ENCODE results near the gene ZNF506. TPM values are rescaled to one million over a fixed set of nuclear protein-coding genes. Genes with fewer than 3 reads are reported as not detected.
"Not testable (repeated sequence)": the region's sequence is repeated elsewhere in the genome, so short reads cannot be mapped to it uniquely, and the experiment has no call there.

ZNF506 gene
- total RNA-seq, 1 donor from 2014 or later, result 19.5 TPM

DNA sequence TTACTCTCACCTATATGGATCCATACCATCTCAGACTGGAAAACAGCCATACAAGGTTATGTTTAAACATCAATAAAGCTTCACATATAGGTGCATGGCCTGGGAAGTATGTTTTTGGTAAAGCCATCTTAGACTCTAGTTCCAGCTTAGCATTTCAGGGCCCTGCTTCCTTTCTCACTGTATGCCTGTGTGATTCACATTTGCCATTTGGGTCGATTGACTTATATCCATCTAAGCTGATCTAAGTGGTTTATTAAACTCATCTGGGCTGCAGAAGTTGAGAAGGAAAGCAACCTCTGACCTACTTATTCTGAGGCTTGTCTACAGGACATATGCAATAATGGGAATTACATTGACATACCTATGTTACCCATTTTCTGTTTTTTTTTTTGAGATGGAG is 33.5 kb downstream of the ZNF506 start:
- no peak for DNase-seq (ENCODE audit: low read depth)
- H3K27me3 ChIP-seq (ENCODE audit: control insufficient read depth, insufficient read depth, low read length), result no peaks in the 10 kb centered on the region
- H3K4me3 ChIP-seq (ENCODE audit: low read depth, low read length), result no peak overlapping the region
- TF ChIP-seq, protein P1, sequence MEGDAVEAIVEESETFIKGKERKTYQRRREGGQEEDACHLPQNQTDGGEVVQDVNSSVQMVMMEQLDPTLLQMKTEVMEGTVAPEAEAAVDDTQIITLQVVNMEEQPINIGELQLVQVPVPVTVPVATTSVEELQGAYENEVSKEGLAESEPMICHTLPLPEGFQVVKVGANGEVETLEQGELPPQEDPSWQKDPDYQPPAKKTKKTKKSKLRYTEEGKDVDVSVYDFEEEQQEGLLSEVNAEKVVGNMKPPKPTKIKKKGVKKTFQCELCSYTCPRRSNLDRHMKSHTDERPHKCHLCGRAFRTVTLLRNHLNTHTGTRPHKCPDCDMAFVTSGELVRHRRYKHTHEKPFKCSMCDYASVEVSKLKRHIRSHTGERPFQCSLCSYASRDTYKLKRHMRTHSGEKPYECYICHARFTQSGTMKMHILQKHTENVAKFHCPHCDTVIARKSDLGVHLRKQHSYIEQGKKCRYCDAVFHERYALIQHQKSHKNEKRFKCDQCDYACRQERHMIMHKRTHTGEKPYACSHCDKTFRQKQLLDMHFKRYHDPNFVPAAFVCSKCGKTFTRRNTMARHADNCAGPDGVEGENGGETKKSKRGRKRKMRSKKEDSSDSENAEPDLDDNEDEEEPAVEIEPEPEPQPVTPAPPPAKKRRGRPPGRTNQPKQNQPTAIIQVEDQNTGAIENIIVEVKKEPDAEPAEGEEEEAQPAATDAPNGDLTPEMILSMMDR (IDR thresholded peaks at IDR 0.05; ENCODE audit: insufficient read depth, low read length, poor library complexity, severe bottlenecking), result no peak
- H3K36me3 ChIP-seq (ENCODE audit: control insufficient read depth, insufficient read depth, low read length), result peaks cover 2% of the 10 kb centered on the region

DNA sequence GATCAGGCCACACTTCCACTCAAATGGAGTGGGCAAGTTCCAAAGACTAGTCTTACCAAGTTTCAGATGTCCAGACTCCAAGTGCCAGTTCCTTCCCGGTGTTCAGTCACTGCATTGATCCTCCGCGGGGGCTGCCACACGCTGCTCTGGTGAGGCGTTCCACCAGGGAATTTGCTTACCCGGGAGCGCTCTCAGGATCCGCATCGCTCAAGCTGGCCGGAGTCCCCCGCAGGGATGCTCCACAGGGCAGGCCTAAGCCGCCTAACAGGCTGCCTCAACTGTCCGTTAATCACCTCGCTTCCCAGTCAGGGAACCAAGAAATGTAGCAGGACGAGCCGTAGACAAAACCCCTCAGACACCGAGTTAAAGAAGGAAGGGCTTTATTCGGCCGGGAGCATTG is 36.1 kb downstream of the ZNF506 start:
- DNase-seq (ENCODE audit: low read depth); H3K4me3 ChIP-seq (ENCODE audit: low read depth, low read length); H3K36me3 ChIP-seq (ENCODE audit: control insufficient read depth, insufficient read depth, low read length); H3K27me3 ChIP-seq (ENCODE audit: control insufficient read depth, insufficient read depth, low read length): not testable (repeated sequence)

- no peaks in the 10 kb centered on the region for H3K27me3 ChIP-seq (ENCODE audit: control insufficient read depth, insufficient read depth, low read length)
- no peak overlapping the region for H3K4me3 ChIP-seq (ENCODE audit: low read depth, low read length)
- no peaks in the 10 kb centered on the region for H3K36me3 ChIP-seq (ENCODE audit: control insufficient read depth, insufficient read depth, low read length)
- no peak for DNase-seq (ENCODE audit: low read depth)
- TF ChIP-seq, protein P1 (IDR thresholded peaks at IDR 0.05; ENCODE audit: insufficient read depth, low read length, poor library complexity, severe bottlenecking), result no peak
Observed at GRCh38 chr19:19782783-19783182, 38.8 kb downstream of the ZNF506 start.

DNA sequence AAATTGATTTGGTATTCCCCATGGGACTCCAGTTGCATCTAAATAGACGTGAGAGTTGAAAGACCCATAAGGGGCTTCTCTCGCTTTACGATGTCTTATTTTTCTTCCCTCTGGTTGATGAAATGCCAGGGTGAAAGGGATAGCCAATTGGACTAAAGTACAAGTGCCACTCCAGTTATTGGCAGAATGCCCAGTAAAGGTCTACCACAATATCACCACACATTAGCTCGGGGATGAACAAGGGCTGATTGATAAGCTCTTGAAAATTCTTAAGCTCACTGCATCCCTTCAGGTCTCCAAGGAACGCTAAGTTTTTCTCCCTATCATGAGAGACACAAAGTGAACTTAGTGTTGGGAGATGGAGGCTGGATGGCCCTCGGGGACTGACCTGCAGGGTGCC is 39.8 kb downstream of the ZNF506 start:
- H3K36me3 ChIP-seq (ENCODE audit: control insufficient read depth, insufficient read depth, low read length); DNase-seq (ENCODE audit: low read depth); H3K27me3 ChIP-seq (ENCODE audit: control insufficient read depth, insufficient read depth, low read length); H3K4me3 ChIP-seq (ENCODE audit: low read depth, low read length): not testable (repeated sequence)

DNA sequence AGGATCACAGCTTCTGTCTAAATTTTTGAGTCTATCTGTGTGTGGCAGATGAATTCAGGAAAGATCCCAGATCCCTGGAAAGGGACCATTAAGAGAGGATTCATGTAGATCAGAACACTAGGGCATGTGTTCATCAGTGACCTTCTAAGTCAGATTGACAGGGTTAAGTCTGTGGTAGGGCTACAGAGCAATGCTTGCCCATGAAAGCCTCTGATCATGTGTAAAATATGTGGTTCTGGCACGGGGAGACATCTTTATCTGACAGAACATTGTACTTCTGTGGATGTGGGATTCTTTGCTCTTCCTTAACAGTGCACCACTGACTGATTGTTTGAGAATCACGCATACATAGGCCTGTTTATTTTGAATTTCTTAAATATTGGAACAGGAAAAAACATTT is 42.9 kb downstream of the ZNF506 start:
- DNase-seq (ENCODE audit: low read depth), result no peak
- Histone ChIP-seq H3K36me3 (ENCODE audit: control insufficient read depth, insufficient read depth, low read length) (no peaks in the 10 kb centered on the region), H3K4me3 (ENCODE audit: low read depth, low read length) (no peak overlapping the region), H3K27me3 (ENCODE audit: control insufficient read depth, insufficient read depth, low read length) (no peaks in the 10 kb centered on the region)
- TF ChIP-seq, protein P1 (IDR thresholded peaks at IDR 0.05; ENCODE audit: insufficient read depth, low read length, poor library complexity, severe bottlenecking), result no peak

GRCh38 chr19:19777692-19778091 is 43.9 kb downstream of the ZNF506 start:
- H3K4me3 ChIP-seq (ENCODE audit: low read depth, low read length), result no peak overlapping the region
- TF ChIP-seq, protein P1 (IDR thresholded peaks at IDR 0.05; ENCODE audit: insufficient read depth, low read length, poor library complexity, severe bottlenecking), result no peak

GRCh38 chr19:19776206-19777008 is 45.1 kb downstream of the ZNF506 start:
- Histone ChIP-seq H3K4me3 (ENCODE audit: low read depth, low read length) (peak overlapping the region; percentile 79), H3K36me3 (ENCODE audit: control insufficient read depth, insufficient read depth, low read length) (no peaks in the 10 kb centered on the region), H3K27me3 (ENCODE audit: control insufficient read depth, insufficient read depth, low read length) (no peaks in the 10 kb centered on the region)
- TF ChIP-seq, protein P1 (IDR thresholded peaks at IDR 0.05; ENCODE audit: insufficient read depth, low read length, poor library complexity, severe bottlenecking), result no peak
- DNase-seq (ENCODE audit: low read depth), result peak; percentile 96

More at GRCh38 chr19:19777692-19778091, 43.9 kb downstream of the ZNF506 start:
- DNase-seq (ENCODE audit: low read depth), result no peak
- Histone ChIP-seq H3K36me3 (ENCODE audit: control insufficient read depth, insufficient read depth, low read length) (no peaks in the 10 kb centered on the region), H3K27me3 (ENCODE audit: control insufficient read depth, insufficient read depth, low read length) (no peaks in the 10 kb centered on the region)
